Panc1 (cell line): Measurements from ENCODE around the gene BTD. TPM values are rescaled to one million over a fixed set of nuclear protein-coding genes. Genes with fewer than 3 reads are reported as not detected.
A peak's percentile ranks its signal among the peaks of the same experiment; 100 is the strongest.

Source experiments
- ATAC-seq: fragments of 200-7000 bp; cut with Tn5 transposase; 2 replicates; pipeline ENCODE4 v1.9.1; 2020; ENCODE audit warnings: mild to moderate bottlenecking, moderate library complexity
- BruUV-seq: library from RNA; stranded (reverse); fragments of 400-500 nt; replicated peaks from 2 replicates; lab custom pipeline; 2021; lab: Mats Ljungman, UMichigan
- CTCF ChIA-PET: fragments of 300-600 bp; sonication (Branson Sonifier 250); formaldehyde crosslinking; loops from one replicate; lab custom pipeline; 2022; ENCODE audit warnings: antibody characterized with exemption; lab: Charles Lee
- POLR2A ChIA-PET: fragments of 300-600 bp; sonication (Branson Sonifier 250); formaldehyde crosslinking; loops from one replicate; lab custom pipeline; 2022; ENCODE audit warnings: antibody characterized with exemption; lab: Charles Lee
- DNase-seq: peaks from one replicate; pipeline ENCODE4 v3.0.0-alpha.2; 2010; ENCODE audit warnings: low read depth, low spot score
- H3K27ac ChIP-seq: 2 replicates; pipeline ENCODE4 v1.5.1; 2011; ENCODE audit warnings: mild to moderate bottlenecking, low read length, inconsistent platforms
- H3K27me3 ChIP-seq: fragments of 200-500 bp; sonication (Bioruptor generic); 2 replicates; pipeline ENCODE4 v1.6.0; 2014; ENCODE audit warnings: low read length, inconsistent platforms; ENCODE audit not compliant: control insufficient read depth, insufficient read depth
- H3K36me3 ChIP-seq: fragments of 200-500 bp; sonication (Bioruptor generic); 2 replicates; pipeline ENCODE4 v1.5.1; 2014; ENCODE audit warnings: inconsistent platforms, mild to moderate bottlenecking, low read length, moderate library complexity; ENCODE audit not compliant: control insufficient read depth, insufficient read depth
- H3K4me1 ChIP-seq: 2 replicates; pipeline ENCODE4 v1.5.1; 2011; ENCODE audit warnings: inconsistent platforms, mild to moderate bottlenecking, low read length, moderate library complexity; ENCODE audit not compliant: control insufficient read depth, insufficient read depth
- H3K4me3 ChIP-seq, 2 experiments: 2 replicates each; pipeline ENCODE4 v1.5.1; 2011 to 2012; ENCODE audit warnings: low read depth in 2 of 2, low read length in 2 of 2, mild to moderate bottlenecking in 2 of 2, inconsistent platforms in 1 of 2, moderate library complexity in 1 of 2
- H3K9me3 ChIP-seq: fragments of 200-500 bp; sonication (Bioruptor generic); 2 replicates; pipeline ENCODE4 v1.5.1; 2014; ENCODE audit warnings: low read depth, mild to moderate bottlenecking, inconsistent platforms, low read length, moderate library complexity; ENCODE audit not compliant: control insufficient read depth, insufficient read depth
- CTCF ChIP-seq: fragments of 450-650 bp; IDR thresholded peaks from 2 replicates; pipeline ENCODE4 v1.5.1; 2017; ENCODE audit warnings: mild to moderate bottlenecking
- POLR2AphosphoS5 ChIP-seq: IDR thresholded peaks from 2 replicates; pipeline ENCODE4 v1.6.1; 2012; ENCODE audit warnings: mild to moderate bottlenecking, low read depth, low read length, moderate library complexity
- SIN3A ChIP-seq: IDR thresholded peaks from 2 replicates; pipeline ENCODE4 v1.6.1; 2012; ENCODE audit warnings: low read depth, mild to moderate bottlenecking, low read length, moderate library complexity, borderline replicate concordance; ENCODE audit not compliant: insufficient read depth
- TCF7L2 ChIP-seq: IDR thresholded peaks from 2 replicates; pipeline ENCODE4 v1.6.1; 2011; ENCODE audit warnings: mild to moderate bottlenecking, low read depth, low read length, inconsistent platforms
- in situ Hi-C: cut with HindIII; loops from 2 replicates; pipeline ENCODE4 v1.10.0; 2016; ENCODE audit warnings: low sequenced_read_pairs, low pct_unique_long_range_greater_than_20kb
- intact Hi-C: fragments of 100-400 bp; cut with micrococcal nuclease; formaldehyde crosslinking; loops from one replicate; pipeline ENCODE4 v1.10.0; 2022; ENCODE audit not compliant: unreplicated experiment
- total RNA-seq: library from RNA; stranded (reverse); gene quantifications from one replicate; pipeline ENCODE4 v1.2.1, GENCODE V29; 2021; ENCODE audit not compliant: unreplicated experiment
- TF ChIP-seq, protein P1 (sequence below), 2 experiments: IDR thresholded peaks; 2 replicates each; pipeline ENCODE4 v1.6.1; 2011 to 2012; ENCODE audit warnings: low read depth in 2 of 2, control low read depth in 1 of 2, low read length in 1 of 2, mild to moderate bottlenecking in 1 of 2, moderate library complexity in 1 of 2; ENCODE audit not compliant: insufficient read depth in 1 of 2

The BTD gene
- total RNA-seq, 1 experiment from 2014 or later, result 22.7 TPM

GRCh38 chr3:15665510-15666150 is 64.1 kb downstream of the BTD start:
- in situ Hi-C loops (no loop called here), intact Hi-C loops (no loop called here)
- Histone ChIP-seq H3K4me3 (no peak overlapping the region), H3K36me3 (peaks cover 12% of the 10 kb centered on the region; the same call in 1 of the 2 replicates), H3K4me1 (no peaks in the 10 kb centered on the region), H3K27ac (peak overlapping the region; percentile 49), H3K27me3 (no peaks in the 10 kb centered on the region), H3K9me3 (no peaks in the 10 kb centered on the region)
- no peak for ATAC-seq
- ChIA-PET CTCF (no interaction called here), POLR2A (no interaction called here)
- TF ChIP-seq TCF7L2 (no peak), CTCF (no peak), POLR2AphosphoS5 (no peak; the same call in 1 of the 2 replicates), SIN3A (no peak)
- TF ChIP-seq, protein P1, sequence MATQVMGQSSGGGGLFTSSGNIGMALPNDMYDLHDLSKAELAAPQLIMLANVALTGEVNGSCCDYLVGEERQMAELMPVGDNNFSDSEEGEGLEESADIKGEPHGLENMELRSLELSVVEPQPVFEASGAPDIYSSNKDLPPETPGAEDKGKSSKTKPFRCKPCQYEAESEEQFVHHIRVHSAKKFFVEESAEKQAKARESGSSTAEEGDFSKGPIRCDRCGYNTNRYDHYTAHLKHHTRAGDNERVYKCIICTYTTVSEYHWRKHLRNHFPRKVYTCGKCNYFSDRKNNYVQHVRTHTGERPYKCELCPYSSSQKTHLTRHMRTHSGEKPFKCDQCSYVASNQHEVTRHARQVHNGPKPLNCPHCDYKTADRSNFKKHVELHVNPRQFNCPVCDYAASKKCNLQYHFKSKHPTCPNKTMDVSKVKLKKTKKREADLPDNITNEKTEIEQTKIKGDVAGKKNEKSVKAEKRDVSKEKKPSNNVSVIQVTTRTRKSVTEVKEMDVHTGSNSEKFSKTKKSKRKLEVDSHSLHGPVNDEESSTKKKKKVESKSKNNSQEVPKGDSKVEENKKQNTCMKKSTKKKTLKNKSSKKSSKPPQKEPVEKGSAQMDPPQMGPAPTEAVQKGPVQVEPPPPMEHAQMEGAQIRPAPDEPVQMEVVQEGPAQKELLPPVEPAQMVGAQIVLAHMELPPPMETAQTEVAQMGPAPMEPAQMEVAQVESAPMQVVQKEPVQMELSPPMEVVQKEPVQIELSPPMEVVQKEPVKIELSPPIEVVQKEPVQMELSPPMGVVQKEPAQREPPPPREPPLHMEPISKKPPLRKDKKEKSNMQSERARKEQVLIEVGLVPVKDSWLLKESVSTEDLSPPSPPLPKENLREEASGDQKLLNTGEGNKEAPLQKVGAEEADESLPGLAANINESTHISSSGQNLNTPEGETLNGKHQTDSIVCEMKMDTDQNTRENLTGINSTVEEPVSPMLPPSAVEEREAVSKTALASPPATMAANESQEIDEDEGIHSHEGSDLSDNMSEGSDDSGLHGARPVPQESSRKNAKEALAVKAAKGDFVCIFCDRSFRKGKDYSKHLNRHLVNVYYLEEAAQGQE (IDR thresholded peaks at IDR 0.05; ENCODE audit: insufficient read depth in 1 of 2, low read depth in 2 of 2, low read length in 1 of 2), result no peak
- no TSS peak for BruUV-seq
- no peak for DNase-seq

- H3K27me3 ChIP-seq, result no peaks in the 10 kb centered on the region
- intact Hi-C loops (no loop called here), in situ Hi-C loops (no loop called here)
- no peak for DNase-seq
- H3K27ac ChIP-seq, result peak overlapping the region; percentile 49; the same call in 1 of the 2 replicates
- no peak overlapping the region for H3K4me3 ChIP-seq
- TF ChIP-seq CTCF (no peak), POLR2AphosphoS5 (no peak), TCF7L2 (no peak), SIN3A (no peak)
- TF ChIP-seq, protein P1 (IDR thresholded peaks at IDR 0.05; ENCODE audit: insufficient read depth in 1 of 2, low read depth in 2 of 2, low read length in 1 of 2), result no peak
- ATAC-seq, result no peak
- H3K4me1 ChIP-seq, result no peaks in the 10 kb centered on the region
- CTCF ChIA-PET, result no interaction called here
- no peaks in the 10 kb centered on the region for H3K9me3 ChIP-seq
- BruUV-seq, result no TSS peak
- H3K36me3 ChIP-seq, result peaks cover 12% of the 10 kb centered on the region; the same call in 1 of the 2 replicates
- POLR2A ChIA-PET, result no interaction called here
These were observed 64.7 kb downstream of the BTD start for GRCh38 chr3:15666277-15666676.
